ENCODE measurements around the gene PRKCH.

GRCh38 chr14:61374284-61374683, 52.9 kb downstream of the PRKCH start:
- TF ChIP-seq POLR2AphosphoS5 (IDR thresholded peaks at IDR 0.05): no peak
- TF ChIP-seq CTCF (IDR thresholded peaks at IDR 0.05; ENCODE audit: poor library complexity, severe bottlenecking): no peak
